NCI-H128 (cell line): Measurements from ENCODE around the gene CD27.

Experiments used
- DNase-seq: peaks from one replicate; lab custom pipeline; 2025; ENCODE audit not compliant: unreplicated experiment; lab: John Stamatoyannopoulos, UW

Gene CD27

GRCh38 chr12:6434205-6435140, 10.3 kb upstream of the CD27 start:
- DNase-seq: no peak

GRCh38 chr12:6435961-6436715, 8.6 kb upstream of the CD27 start:
- no peak for DNase-seq

GRCh38 chr12:6437586-6437985, 7.2 kb upstream of the CD27 start:
- DNase-seq: no peak

GRCh38 chr12:6438345-6438744, 6.4 kb upstream of the CD27 start:
- no peak for DNase-seq

GRCh38 chr12:6440391-6440790, 4.4 kb upstream of the CD27 start:
- no peak for DNase-seq

GRCh38 chr12:6442836-6443235, 1.9 kb upstream of the CD27 start:
- no peak for DNase-seq

GRCh38 chr12:6443361-6443983, 1.3 kb upstream of the CD27 start:
- DNase-seq: no peak

- DNase-seq: no peak
These were observed 724 bp upstream of the CD27 start for GRCh38 chr12:6444031-6444430.

GRCh38 chr12:6450091-6450868, 5.5 kb downstream of the CD27 start:
- no peak for DNase-seq

- DNase-seq: no peak
These were observed 6.2 kb downstream of the CD27 start for GRCh38 chr12:6450869-6451347.

- peak; percentile 88 for DNase-seq
These were observed 6.8 kb downstream of the CD27 start, which contains the start of gene TAPBPL for GRCh38 chr12:6451348-6452244. Gene TAPBPL (plus strand): TSS chr12:6452042. CDS start chr12:6452249, 207 bp downstream.

- peak; percentile 15 for DNase-seq
These were observed 7.6 kb downstream of the CD27 start for GRCh38 chr12:6452245-6452943.

- DNase-seq: no peak
These were observed 8.3 kb downstream of the CD27 start for GRCh38 chr12:6452944-6453630.

- DNase-seq: no peak
These were observed 12.6 kb downstream of the CD27 start for GRCh38 chr12:6457220-6457945.

GRCh38 chr12:6458281-6459003, 13.7 kb downstream of the CD27 start:
- DNase-seq: no peak

GRCh38 chr12:6459004-6459337, 14.2 kb downstream of the CD27 start:
- DNase-seq: no peak

- no peak for DNase-seq
These were observed 16.1 kb downstream of the CD27 start for GRCh38 chr12:6460751-6461371.
